HTERT RPE-1 (cell line): ENCODE measurements around the gene AQP2.
"Not testable (repeated sequence)": the region's sequence is repeated elsewhere in the genome, so short reads cannot be mapped to it uniquely, and the experiment has no call there.

Experiments used
- in situ Hi-C: fragments of 300-500 bp; cut with MboI; formaldehyde crosslinking; loops from 4 replicates; pipeline ENCODE4 v1.14.3; 2020; ENCODE audit warnings: low sequenced_read_pairs

The AQP2 gene

DNA sequence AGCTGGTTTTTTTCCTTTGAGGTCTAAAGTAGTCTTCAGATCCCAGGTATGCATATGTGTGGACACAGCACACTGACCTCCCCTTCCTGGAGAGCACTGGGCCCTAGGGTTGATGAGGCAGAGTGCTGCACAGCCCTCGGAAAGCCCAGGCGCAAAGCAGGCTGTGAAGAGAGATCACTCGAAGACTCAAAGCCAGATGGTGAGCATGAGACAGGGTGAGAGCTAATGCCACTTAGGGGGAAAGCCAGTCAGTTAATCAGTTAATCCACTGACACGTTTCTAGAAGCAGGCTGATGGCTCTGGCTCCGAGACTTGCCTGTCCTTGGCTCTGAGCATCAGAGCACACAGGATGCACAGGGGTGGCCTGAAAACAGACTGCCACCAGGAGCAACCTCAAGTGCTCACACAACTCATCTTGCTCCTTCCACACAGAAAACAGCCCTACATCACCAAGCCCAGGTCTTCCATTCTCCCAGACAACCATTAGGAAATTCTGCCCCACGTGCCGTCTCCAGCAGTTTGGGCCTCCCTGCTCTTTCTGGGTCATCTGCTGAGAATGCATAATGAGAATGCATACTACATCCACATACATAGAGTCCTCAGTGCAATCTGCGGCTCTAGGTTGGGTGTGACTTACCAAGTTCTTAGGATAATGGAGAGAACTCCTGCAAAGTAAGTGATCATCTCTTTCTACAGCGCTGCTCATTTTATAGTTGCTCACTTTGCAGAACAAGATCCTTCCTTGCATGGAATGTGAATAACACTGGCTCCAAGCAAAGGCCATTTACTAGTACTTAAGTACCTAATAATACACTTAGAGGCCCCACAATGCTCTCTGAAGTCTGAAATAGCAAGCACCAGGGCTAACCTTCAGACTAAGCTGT, 34.2 kb downstream of the AQP2 start:
- in situ Hi-C loops: no loop called here

DNA sequence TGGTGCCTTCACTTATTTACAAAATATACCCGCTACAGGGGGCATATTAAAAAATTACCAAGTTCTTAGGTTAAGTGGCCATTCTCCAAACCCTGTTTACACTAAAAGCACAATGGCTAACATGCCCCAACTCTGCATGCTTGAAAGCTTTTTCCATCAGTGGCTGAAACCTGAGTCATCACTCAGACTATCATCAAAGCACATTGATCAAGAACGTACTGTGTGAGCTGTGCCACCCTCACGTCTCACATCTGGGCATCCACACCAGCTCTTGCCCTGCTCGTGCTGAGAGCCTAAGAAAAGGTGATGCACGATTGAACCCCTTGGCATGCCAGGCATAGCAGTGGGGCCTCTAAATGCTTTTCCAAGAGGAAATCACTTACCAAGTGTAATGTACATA, 35.4 kb downstream of the AQP2 start:
- in situ Hi-C loops: no loop called here

DNA sequence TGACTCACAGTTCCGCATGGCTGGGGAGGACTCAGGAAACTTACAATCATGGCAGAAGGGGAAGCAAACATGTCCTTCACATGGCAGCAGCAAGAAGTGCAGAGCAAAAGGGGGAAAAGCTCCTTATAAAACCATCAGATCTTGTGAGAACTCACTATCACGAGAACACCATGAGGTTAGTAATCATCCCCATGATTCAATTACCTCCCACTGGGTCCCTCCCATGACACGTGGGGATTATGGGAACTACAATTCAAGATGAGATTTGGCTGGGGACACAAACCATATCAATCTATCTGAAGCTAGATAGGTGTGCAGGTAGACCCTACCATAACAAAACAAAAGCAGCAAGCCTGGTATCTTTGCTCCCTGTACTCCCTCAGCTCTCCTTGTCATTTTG, 35.9 kb downstream of the AQP2 start:
- in situ Hi-C loops: not testable (repeated sequence)

DNA sequence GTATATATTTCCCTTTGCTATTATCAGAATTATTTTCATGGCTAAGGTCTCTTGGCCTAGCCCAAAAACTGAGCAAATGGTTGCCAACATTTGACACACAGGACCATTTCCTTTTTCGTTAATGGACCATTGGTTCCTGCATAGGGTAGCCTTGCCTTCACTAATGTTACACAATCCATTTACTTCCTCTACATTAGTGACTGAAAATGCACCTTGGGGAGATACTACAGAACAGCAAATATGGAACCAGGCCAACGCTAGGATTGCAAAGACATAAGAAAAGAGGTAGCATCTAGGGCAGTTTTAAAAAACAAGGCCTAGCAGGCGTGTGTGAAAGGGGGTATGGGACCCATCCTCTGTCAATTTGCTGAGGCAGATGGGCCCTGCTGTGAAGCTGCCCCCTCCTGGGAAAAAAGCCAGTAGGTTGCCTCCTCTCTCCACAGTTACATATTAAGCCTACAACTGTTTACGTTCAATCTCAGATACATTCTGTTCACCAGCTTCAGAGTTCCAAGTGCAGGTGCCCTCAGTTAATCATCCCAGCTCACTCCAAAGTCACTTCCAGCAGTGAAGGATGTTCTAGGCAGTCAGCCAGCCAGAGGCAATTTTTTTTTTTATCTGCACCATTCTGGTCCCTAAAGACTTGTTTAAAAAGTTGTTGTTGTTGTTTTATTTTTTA, 37.2 kb downstream of the AQP2 start:
- in situ Hi-C loops: no loop called here

DNA sequence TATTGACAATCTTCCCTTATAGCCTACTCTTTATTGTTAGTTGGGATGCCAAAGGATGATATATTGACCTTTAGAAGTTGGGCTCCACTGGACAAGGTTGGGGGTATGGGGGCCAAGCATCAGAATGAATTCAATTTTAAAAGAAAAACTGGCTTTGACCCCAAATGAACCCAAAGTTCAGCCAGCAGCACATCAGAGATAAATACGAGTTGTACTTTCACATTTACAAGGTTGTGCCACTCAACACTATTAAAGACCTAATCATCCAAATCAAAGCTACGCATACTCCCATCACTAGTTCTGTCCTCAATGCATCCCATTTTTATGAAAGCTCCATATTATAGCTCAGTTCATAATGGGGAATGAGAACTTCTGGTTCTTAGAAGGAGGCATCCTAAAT, 38.9 kb downstream of the AQP2 start:
- in situ Hi-C loops: not testable (repeated sequence)

DNA sequence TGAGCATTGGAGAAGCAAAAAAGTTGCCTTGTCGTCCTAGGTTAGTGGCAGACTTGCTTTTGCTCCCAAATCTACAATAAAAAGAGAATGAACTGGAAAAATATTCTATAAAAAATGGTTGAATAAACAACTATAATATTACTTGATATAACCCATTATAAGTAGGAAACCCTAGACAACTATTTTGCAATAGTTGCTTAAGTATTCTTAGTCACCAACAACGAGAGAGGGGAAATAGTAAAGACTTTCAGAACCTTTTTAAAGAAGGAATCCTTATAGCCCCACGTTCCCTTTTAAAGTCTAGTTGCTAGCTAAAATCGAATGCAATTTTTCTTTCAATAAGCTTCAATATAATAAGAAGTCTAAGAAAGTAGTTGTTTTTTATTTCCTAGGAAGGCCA, 39.7 kb downstream of the AQP2 start:
- in situ Hi-C loops: no loop called here

DNA sequence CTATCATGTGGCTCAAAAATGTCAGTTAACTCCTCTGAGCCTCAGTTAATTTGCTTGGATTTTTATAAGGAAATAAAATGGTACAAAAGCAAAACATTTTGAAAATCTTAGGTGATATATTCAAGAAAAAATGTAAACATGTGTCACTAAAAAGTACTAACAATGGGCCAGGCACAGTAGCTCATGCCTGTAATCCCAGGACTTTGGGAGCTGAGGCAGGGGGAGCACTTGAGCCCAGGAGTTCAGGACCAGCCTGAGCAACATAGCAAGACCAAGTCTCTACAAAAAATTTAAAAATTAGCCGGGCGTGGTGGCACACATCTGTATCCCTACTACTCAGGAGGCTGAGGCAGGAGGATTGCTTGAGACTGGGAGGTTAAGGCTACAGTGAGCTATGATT, 47.9 kb downstream of the AQP2 start:
- in situ Hi-C loops: no loop called here

DNA sequence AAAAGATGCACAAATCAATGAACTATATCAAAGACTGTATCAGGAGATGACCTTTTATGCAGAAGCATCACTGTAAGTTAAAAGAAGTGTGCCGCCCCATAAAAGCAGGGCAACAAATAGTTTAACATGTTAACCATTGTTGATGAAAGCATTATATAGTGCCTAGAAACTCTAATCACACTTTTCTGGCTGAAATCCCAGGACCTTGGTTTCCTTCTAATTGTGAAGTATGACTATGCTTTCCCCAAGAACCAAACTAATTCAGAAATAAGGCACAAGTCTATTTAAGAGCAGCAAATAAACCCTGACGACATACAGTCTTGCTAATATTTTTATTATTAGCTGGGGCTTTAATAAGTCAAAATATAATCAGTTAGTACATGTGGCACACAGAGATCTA, 53.1 kb downstream of the AQP2 start:
- in situ Hi-C loops: no loop called here

DNA sequence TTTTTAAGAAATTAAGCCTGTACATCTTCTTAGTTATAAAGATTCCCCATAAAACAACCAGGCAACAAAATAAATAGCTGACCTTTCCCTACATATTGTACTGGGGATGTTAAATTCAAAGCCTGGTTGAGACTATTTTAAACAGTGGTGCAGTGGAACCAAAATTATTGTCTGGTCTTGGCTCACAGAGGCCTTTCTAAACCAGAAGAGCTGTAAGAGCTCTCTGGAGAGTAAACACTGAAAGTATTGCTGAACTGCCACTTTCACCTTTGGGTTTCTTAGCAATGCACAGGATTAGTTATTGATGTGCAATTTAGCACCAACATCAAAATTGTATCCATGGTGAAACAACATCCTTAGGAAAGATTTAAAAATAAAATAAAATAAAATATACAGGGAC, 54.2 kb downstream of the AQP2 start:
- in situ Hi-C loops: no loop called here

DNA sequence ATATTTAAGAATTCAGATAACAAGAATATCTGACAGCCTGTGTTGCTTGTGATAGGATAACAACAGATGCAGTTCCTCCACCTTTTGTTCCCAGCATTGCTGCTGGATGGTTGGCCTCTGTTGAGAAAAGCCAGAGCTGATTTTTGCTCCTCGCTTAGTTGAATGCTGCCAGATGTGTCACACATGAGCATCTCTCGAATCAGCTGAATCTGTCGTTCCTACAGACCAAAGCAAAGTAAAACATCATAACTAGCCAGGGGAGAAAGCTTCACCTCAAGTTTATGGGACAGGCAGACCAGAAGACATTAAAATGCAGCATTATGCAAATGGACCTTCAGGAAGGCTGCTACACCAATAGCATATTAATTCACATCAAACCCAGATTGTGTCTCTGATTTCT, 54.6 kb downstream of the AQP2 start:
- in situ Hi-C loops: no loop called here

DNA sequence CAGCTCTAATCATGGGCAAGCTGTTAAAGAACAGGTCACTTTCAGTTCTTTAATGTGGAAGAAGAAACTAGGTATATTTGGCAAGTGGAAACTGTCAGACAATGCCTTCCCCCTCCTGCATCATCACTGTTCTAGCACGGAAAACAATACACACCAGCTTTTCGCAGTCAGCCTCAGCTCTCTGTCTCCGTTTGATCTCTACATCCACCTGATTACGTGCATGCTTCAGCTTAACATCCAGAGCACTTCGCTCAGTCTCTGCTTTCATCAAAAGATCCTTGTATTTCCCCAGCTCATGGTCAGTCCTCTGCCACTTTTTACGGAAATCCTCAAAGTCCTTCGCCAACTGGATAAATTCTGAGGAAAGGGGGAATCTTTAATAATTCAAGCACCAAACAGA, 55.7 kb downstream of the AQP2 start:
- in situ Hi-C loops: no loop called here

DNA sequence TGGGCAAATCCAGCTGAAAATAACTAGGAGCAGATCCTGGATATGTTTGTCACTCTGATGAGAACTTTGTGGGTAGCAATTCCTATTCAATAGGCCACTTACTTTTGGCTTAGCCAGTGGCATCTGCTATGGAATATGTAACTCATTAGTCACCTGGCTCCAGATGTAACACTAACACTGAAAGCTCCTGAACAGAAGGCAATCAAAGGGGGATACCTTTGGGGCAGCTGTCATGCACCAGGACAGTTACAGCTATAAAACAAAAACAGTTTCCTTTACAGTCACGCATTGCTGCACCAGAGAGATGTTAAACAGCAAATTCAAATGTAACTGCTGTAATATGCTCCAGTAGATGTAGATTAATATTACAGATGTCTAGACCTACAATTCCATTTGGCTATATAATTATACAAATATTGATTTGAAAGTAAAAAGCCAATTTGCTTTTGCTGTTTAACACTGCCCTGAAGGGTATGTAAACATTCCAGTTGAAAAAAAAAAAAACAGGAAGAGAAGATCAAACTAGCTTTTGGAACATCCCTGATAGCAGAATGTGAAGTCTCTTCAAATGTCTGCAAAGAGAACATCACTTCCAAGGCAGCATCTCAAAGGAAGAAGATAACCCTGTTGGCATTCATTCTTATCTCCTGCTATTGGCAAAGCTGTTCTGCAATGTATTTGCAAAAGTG, 56.4 kb downstream of the AQP2 start:
- in situ Hi-C loops: no loop called here
